Cardiac septum (tissue), 1 donor: ENCODE data around the gene VPS54. TPM values are rescaled to one million over a fixed set of nuclear protein-coding genes. Genes with fewer than 3 reads are reported as not detected.
A peak's percentile ranks its signal among the peaks of the same experiment; 100 is the strongest.
"Not testable (repeated sequence)": the region's sequence is repeated elsewhere in the genome, so short reads cannot be mapped to it uniquely, and the experiment has no call there.

Experiments used
- DNase-seq: peaks from one replicate; pipeline ENCODE4 v3.0.0-alpha.2; 2020; ENCODE audit warnings: low spot score
- intact Hi-C: fragments of 100-400 bp; cut with DNase I; formaldehyde crosslinking; loops from one replicate; pipeline ENCODE4 v1.14.0; 2022
- total RNA-seq: library from RNA; stranded (reverse); fragmentation: NEBNext Ultra II Directional; extraction: Animal tissue kit (Norgen Biotek cat#: 25700); gene quantifications from one replicate; pipeline ENCODE4 v1.2.1, GENCODE V29; 2021
- donor health status: DM: no; HTN: no; CAD: no.

VPS54 gene
- total RNA-seq, 1 donor from 2014 or later: 12.7 TPM

- no peak for DNase-seq
- intact Hi-C loops: no loop called here
These were observed 163.6 kb downstream of the VPS54 start for GRCh38 chr2:63855418-63856302.

DNA sequence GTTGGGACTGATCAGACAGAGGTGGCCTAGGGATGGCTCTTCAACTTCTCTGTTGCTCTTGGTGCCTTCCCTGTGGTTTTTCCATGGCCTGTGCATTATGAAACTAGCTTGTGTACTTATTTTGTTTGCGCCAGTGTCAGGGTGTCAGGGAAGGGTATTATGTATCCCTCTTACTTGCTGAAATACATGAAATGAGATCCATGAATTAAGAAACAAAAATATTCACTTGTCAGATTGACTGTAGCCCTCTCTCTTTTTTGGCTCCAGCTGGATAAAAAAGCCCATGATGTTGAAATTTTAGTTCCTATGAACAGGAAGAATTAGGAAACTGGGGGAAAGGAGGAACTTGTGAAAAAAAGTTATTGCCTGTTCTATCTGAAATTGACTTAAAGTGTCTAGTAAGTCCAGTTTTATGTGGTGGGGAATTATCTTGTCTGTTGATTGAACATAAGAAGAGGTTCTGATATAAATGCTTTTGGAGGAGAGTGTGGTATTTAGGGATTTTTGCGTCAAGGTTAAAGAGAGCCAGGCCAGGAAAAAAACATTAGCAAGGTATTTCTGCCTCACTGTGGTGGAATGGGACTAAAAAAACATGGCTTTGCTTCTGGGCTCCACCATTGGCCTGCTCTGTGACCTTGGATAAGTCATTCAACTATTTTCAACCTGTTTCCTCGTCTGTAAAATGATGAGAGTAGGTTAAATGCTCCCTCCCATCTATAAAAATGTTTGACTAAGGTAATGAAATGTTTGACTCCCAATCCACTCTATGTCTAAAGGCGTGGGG lies 165.5 kb downstream of the VPS54 start:
- DNase-seq: no peak
- intact Hi-C loops: no loop called here

GRCh38 chr2:63851691-63852311 lies 167.4 kb downstream of the VPS54 start:
- no peak for DNase-seq
- intact Hi-C loops: no loop called here

DNA sequence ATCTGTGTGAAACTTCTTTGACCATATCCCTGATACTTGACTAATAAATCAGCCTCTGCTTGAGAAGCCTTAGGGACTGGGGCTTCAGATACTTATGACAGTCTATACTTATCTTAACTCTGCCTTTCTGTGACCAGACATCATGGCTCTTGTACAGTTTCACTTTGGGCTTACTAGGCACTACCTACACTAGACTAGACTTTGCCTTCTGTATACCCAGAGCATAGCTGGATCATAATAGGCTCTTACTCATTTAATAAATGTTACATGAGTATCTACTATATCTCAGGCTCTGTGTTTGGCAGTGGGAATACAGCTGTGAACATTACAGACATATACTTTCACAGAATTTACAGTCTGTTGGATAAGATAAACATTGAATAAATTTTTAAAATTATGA lies 168.6 kb downstream of the VPS54 start:
- DNase-seq: no peak
- intact Hi-C loops: no loop called here

GRCh38 chr2:63850204-63850571 lies 169.0 kb downstream of the VPS54 start:
- no peak for DNase-seq
- intact Hi-C loops: no loop called here

DNA sequence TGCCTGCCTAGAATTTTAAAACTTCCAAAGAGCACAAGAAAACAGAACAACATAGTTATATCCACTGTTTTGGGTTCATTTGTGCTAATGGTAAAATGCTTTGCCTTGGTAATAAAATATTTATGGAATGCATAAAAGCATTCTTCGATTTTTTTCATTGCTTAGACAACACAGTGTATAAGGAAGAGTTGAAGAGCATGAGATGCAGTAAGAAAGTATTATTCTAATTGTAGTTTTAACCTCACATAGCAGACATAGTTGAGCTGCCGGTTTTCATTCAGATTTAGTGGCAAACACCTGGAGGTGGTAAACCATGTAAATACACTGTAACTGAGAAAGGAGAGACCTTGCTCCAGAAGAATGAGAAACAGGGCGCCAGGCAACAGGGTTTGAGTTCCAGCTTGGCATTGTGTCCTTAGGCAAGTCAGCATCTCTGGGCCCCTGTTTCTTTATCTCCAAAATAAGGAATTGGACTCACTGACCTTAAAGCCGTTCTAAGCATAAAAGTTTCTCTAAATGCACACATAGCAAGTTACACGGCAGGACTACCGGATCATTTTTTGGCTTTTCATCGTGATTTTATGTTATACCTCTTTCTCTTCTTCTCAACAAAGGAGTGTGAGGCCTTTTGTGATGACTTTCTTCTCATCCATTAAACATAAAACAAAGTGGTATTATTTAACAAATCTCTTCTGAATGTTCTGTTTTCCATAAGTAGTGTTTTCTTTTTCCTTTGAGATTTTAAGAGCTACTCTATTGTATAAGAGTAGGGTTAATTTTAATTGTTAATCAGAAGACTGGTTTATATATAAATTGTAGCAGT lies 169.6 kb downstream of the VPS54 start:
- intact Hi-C loops: loop anchor here (10.0 kb wide), 1 partner anchor 165 kb away; the partner anchor contains the start of gene VPS54
- no peak for DNase-seq

GRCh38 chr2:63847571-63847970 lies 171.7 kb downstream of the VPS54 start:
- intact Hi-C loops: loop anchor here (10.0 kb wide), 1 partner anchor 167 kb away; the partner anchor contains the start of gene VPS54
- not testable (repeated sequence) for DNase-seq

DNA sequence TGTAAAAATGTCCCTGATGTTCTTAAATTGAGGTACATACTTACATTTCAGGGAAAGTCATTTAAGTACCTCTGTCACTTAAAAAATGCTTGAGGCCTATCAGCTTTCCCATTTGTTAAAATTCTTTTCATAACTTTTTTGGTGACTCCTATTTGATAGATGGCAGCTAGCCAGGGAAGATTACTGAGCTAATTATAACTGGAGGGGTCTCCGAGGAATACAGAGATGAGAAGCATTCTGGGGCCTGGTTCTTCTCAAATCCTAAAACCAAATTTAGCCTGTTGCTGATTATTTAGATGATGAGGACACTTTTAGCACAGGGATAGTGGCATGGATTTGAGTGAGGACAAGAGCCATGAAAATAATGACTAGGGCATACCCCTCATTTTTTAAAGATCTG lies 172.7 kb downstream of the VPS54 start:
- intact Hi-C loops: loop anchor here (10.0 kb wide), 1 partner anchor 168 kb away; the partner anchor contains the start of gene VPS54
- DNase-seq: no peak

GRCh38 chr2:63845866-63846265 lies 173.4 kb downstream of the VPS54 start:
- intact Hi-C loops: loop anchor here (10.0 kb wide), 1 partner anchor 169 kb away; the partner anchor contains the start of gene VPS54
- DNase-seq: no peak

DNA sequence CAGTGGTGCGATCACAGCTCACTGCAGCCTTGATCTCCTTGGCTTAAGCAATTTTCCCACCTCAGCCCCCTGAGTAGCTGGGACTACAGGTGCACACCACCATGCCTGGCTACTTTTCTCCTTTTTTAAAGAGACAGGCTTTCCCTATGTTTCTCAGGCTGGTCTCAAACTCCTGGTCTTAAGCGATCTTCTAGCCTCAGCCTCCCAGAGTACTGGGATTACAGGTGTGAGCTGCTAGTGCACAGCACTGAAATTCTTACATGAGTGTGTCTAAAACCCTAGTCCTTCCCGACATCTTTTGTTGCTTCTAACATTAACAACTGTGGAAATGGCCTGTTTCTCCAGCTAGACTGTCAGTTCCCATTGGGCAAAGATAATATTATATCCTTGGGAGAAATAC lies 174.6 kb downstream of the VPS54 start:
- intact Hi-C loops: loop anchor here (5.0 to 10.0 kb wide), 3 partner anchors 147 to 257 kb away; partner anchors contain the start of genes MDH1, VPS54 and WDPCP
- DNase-seq: no peak

DNA sequence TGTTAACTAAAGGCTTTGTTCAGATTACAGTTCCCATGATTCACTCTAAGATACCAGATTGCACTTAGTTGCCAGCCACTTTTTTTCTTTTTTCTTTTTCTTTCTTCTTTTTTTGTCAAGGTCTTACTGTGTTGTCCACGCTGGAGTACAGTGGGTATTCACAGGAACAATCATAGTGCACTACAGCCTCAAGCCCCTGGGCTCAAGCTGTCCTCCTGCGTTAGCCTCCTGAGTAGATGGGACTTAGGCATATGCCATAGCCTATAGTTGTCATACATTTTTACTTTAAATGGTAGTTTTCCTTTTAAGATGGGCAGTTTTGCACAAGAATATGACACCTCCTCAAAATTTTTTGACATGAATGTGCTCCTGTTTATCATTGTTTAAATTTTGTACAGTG lies 175.4 kb downstream of the VPS54 start:
- DNase-seq: no peak
- intact Hi-C loops: loop anchor here (5.0 to 10.0 kb wide), 3 partner anchors 146 to 256 kb away; partner anchors contain the start of genes MDH1, VPS54 and WDPCP

DNA sequence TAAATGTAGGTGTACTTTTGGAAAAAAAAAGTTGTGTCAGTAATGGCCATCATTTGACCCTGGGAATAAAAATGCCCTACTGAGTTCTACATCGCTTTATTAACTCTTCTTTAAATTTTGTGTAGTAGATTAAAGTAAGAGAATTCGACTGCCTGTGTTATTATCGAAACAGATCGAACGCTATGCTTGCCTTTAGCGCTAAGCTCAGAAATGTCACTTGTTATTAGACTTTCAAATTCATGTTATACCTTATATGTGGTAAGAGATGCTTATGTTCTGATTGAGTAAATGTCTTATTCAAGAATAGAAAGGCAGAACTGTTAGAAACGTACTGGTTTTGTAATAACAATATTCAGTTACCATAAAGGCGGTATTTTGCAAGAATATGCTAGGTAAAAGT lies 176.1 kb downstream of the VPS54 start:
- no peak for DNase-seq
- intact Hi-C loops: loop anchor here (5.0 to 10.0 kb wide), 3 partner anchors 146 to 256 kb away; partner anchors contain the start of genes MDH1, VPS54 and WDPCP

- peak; percentile 76 for DNase-seq
- intact Hi-C loops: loop anchor here (5.0 to 10.0 kb wide), 3 partner anchors 145 to 255 kb away; partner anchors contain the start of genes MDH1, VPS54 and WDPCP
These were observed 176.8 kb downstream of the VPS54 start for GRCh38 chr2:63842149-63843061.

Other genes starting within 250 kb of the VPS54 start
- 327 TPM for gene UGP2, start 177.5 kb downstream of the VPS54 start, total RNA-seq
- 9.0 TPM for gene PELI1, start 125.0 kb upstream of the VPS54 start, total RNA-seq